Smooth muscle cell (in vitro differentiated cells): ENCODE measurements around the gene TCTN1. TPM values are rescaled to one million over a fixed set of nuclear protein-coding genes. Genes with fewer than 3 reads are reported as not detected.

ENCODE experiments used
- DNase-seq: peaks from one replicate; lab custom pipeline; 2025; ENCODE audit not compliant: unreplicated experiment; lab: John Stamatoyannopoulos, UW
- H2AFZ ChIP-seq: fragments of 200-600 bp; sonication (generic); 2 replicates; pipeline ENCODE4 v1.6.0; 2016; ENCODE audit warnings: antibody characterized with exemption, low read depth, mild to moderate bottlenecking
- H3F3A ChIP-seq: fragments of 200-600 bp; sonication (generic); 2 replicates; pipeline ENCODE4 v1.6.0; 2017; ENCODE audit warnings: antibody characterized with exemption, low read depth
- H3K27ac ChIP-seq: fragments of 200-600 bp; sonication (generic); 2 replicates; pipeline ENCODE4 v1.5.1; 2016; ENCODE audit warnings: low read depth, mild to moderate bottlenecking
- H3K27me3 ChIP-seq: fragments of 200-600 bp; sonication (generic); 2 replicates; pipeline ENCODE4 v1.6.1; 2016; ENCODE audit warnings: low read depth, mild to moderate bottlenecking
- H3K36me3 ChIP-seq: fragments of 200-600 bp; sonication (generic); 2 replicates; pipeline ENCODE4 v1.5.1; 2016; ENCODE audit warnings: low read depth
- H3K4me1 ChIP-seq: fragments of 200-600 bp; sonication (generic); 2 replicates; pipeline ENCODE4 v1.5.1; 2016; ENCODE audit warnings: low read depth
- H3K4me2 ChIP-seq: fragments of 200-600 bp; sonication (generic); 2 replicates; pipeline ENCODE4 v1.6.0; 2016; ENCODE audit warnings: mild to moderate bottlenecking
- H3K4me3 ChIP-seq: fragments of 200-600 bp; sonication (generic); 2 replicates; pipeline ENCODE4 v1.5.1; 2016; ENCODE audit warnings: mild to moderate bottlenecking
- H3K79me2 ChIP-seq: fragments of 200-600 bp; sonication (generic); 2 replicates; pipeline ENCODE4 v1.6.0; 2016; ENCODE audit warnings: low read depth, mild to moderate bottlenecking
- H3K9ac ChIP-seq: fragments of 200-600 bp; sonication (generic); 2 replicates; pipeline ENCODE4 v1.6.0; 2016; ENCODE audit warnings: low read depth
- H3K9me3 ChIP-seq: fragments of 200-600 bp; sonication (generic); replicated peaks from 2 replicates; pipeline ENCODE4 v1.5.1; 2016; ENCODE audit warnings: low read depth
- H4K20me1 ChIP-seq: fragments of 200-600 bp; sonication (generic); 2 replicates; pipeline ENCODE4 v1.6.0; 2016; ENCODE audit warnings: low read depth
- CTCF ChIP-seq: fragments of 200-600 bp; sonication (generic); IDR thresholded peaks from 2 replicates; pipeline ENCODE4 v1.5.1; 2017; ENCODE audit warnings: borderline replicate concordance, mild to moderate bottlenecking, antibody characterized with exemption; ENCODE audit not compliant: insufficient read depth, poor library complexity, severe bottlenecking
- WGBS: methylation state at CpG from one replicate; pipeline ENCODE4 v1.1.7; 2016; ENCODE audit warnings: low lambda C conversion rate; 5-methylcytosine and 5-hydroxymethylcytosine counted together
- polyA plus RNA-seq: library from polyadenylated mRNA; unstranded; fragments of >200 nt; fragmentation: Nextera tagmentation; extraction: Ambion mirVana; gene quantifications from 2 replicates; pipeline ENCODE4 v1.2.1, GENCODE V29; 2016
- total RNA-seq: library from RNA; depleted of rRNA; stranded (reverse); fragments of >200 nt; gene quantifications from 2 replicates; pipeline ENCODE4 v1.2.3, GENCODE V29; 2014

Gene TCTN1
- total and polyA plus RNA-seq, 2 experiments from 2014 or later, result 22.5 to 28.4 TPM

- no peak overlapping the region for H3K9ac ChIP-seq
- H3K4me1 ChIP-seq, result peaks cover 4% of the 10 kb centered on the region
- no peak for TF ChIP-seq CTCF
- H3K27ac ChIP-seq, result no peak overlapping the region
- 88% methylated on average over 4 of the region's 4 CpGs for WGBS
- H3K4me2 ChIP-seq, result no peak overlapping the region
- H3K27me3 ChIP-seq, result no peaks in the 10 kb centered on the region
- H4K20me1 ChIP-seq, result no peaks in the 10 kb centered on the region
- no peaks in the 10 kb centered on the region for H3F3A ChIP-seq
- no peaks in the 10 kb centered on the region for H3K36me3 ChIP-seq
- no peak overlapping the region for H2AFZ ChIP-seq
- DNase-seq, result no peak
- H3K9me3 ChIP-seq, result no peaks in the 10 kb centered on the region
- no peak overlapping the region for H3K4me3 ChIP-seq
- peaks cover 2% of the 10 kb centered on the region for H3K79me2 ChIP-seq
Observed at GRCh38 chr12:110619534-110619953, 5.6 kb downstream of the TCTN1 start.

GRCh38 chr12:110622582-110622981 lies 8.7 kb downstream of the TCTN1 start:
- no peaks in the 10 kb centered on the region for H3K4me1 ChIP-seq
- 93% methylated on average over 3 of the region's 3 CpGs for WGBS
- H3K9ac ChIP-seq, result no peak overlapping the region
- H3K27me3 ChIP-seq, result no peaks in the 10 kb centered on the region
- no peak for TF ChIP-seq CTCF
- H2AFZ ChIP-seq, result no peak overlapping the region
- H4K20me1 ChIP-seq, result no peaks in the 10 kb centered on the region
- no peak overlapping the region for H3K27ac ChIP-seq
- H3K9me3 ChIP-seq, result no peaks in the 10 kb centered on the region
- DNase-seq, result no peak
- H3K4me3 ChIP-seq, result no peak overlapping the region
- no peak overlapping the region for H3K4me2 ChIP-seq
- no peaks in the 10 kb centered on the region for H3K36me3 ChIP-seq
- no peaks in the 10 kb centered on the region for H3K79me2 ChIP-seq
- no peaks in the 10 kb centered on the region for H3F3A ChIP-seq

GRCh38 chr12:110627500-110628195 lies 13.7 kb downstream of the TCTN1 start:
- Histone ChIP-seq H2AFZ (no peak overlapping the region), H3K27ac (no peak overlapping the region), H3F3A (no peaks in the 10 kb centered on the region), H3K27me3 (no peaks in the 10 kb centered on the region), H3K36me3 (peaks cover 6% of the 10 kb centered on the region), H3K4me1 (no peaks in the 10 kb centered on the region), H3K79me2 (no peaks in the 10 kb centered on the region), H4K20me1 (no peaks in the 10 kb centered on the region), H3K4me3 (no peak overlapping the region), H3K9me3 (no peaks in the 10 kb centered on the region), H3K4me2 (no peak overlapping the region), H3K9ac (no peak overlapping the region)
- no peak for DNase-seq
- no peak for TF ChIP-seq CTCF
- 94% methylated on average over 8 of the region's 8 CpGs for WGBS

- Histone ChIP-seq H3K4me1 (peaks cover under 1% of the 10 kb centered on the region), H3K4me2 (no peak overlapping the region), H3K27me3 (no peaks in the 10 kb centered on the region), H2AFZ (no peak overlapping the region), H3K36me3 (peaks cover 5% of the 10 kb centered on the region), H3F3A (no peaks in the 10 kb centered on the region), H3K9me3 (no peaks in the 10 kb centered on the region), H4K20me1 (no peaks in the 10 kb centered on the region), H3K27ac (no peak overlapping the region), H3K79me2 (no peaks in the 10 kb centered on the region), H3K9ac (no peak overlapping the region), H3K4me3 (no peak overlapping the region)
- no peak for DNase-seq
- no peak for TF ChIP-seq CTCF
Observed at GRCh38 chr12:110635055-110635454, 21.1 kb downstream of the TCTN1 start.
